CD4-positive, alpha-beta T cell treated with Interferon gamma for 1 hour (primary cell): ENCODE measurements around the gene SRPRA.
A peak's percentile ranks its signal among the peaks of the same experiment; 100 is the strongest.
"Not testable (repeated sequence)": the region's sequence is repeated elsewhere in the genome, so short reads cannot be mapped to it uniquely, and the experiment has no call there.

ENCODE experiments used
- DNase-seq: peaks from one replicate; pipeline ENCODE4 v3.0.0-alpha.2; 2020

Gene SRPRA

DNA sequence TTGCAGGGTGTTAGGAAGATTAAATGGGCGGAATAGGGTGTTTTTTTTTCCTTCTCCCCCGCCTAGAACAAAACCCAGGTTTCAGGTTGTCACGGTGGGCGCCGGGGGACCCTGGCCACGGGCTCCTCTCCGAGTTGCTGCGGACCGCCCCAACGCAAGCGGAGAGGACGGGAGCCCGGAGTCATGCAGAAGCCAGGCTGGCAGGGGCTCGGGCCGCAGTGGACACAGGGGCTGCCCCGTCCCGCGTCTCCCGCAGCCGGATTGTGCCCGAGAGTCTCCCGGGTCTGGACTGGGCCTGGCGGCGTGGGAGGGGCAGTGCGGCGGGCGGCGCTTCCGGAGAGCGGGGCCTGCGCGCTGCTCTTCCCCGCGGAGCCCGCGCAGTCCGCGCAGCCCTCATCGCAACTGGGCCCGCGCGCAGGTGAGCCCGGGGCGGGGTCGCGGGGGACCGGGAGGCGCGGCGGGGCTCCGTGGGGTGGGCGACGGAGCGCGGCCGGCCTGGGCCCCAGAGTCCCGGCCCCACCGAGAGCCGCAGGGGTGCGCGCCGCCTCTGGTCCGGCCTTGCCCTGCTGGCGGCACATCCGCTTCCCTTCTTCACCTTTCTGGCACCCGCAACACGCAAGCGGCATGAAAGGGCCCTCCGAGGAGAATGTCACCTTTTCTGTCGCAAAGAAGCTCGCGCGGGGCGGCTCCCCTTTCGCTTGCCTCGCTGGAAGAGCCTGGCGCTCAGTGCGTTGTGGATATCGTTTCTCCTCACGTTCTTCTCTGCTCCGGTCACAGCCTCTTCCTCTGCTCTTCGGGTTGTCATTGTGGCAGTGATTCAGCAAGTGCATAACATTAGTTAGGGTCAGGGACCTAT lies 14.3 kb upstream of the SRPRA start, which contains the start of gene TIRAP:
TIRAP (plus strand) TSS at position 358 of the 856 bp plus-strand sequence. CDS start 7,802 bp downstream, outside the sequence.
- peak; percentile 47 for DNase-seq

GRCh38 chr11:126282361-126282735 lies 13.7 kb upstream of the SRPRA start:
- no peak for DNase-seq

GRCh38 chr11:126281666-126282175 lies 13.0 kb upstream of the SRPRA start:
- DNase-seq = no peak

- DNase-seq = no peak
Observed at GRCh38 chr11:126281245-126281644, 12.6 kb upstream of the SRPRA start.

GRCh38 chr11:126280595-126280994 lies 11.9 kb upstream of the SRPRA start:
- DNase-seq = no peak

GRCh38 chr11:126279191-126279590 lies 10.5 kb upstream of the SRPRA start:
- no peak for DNase-seq

DNA sequence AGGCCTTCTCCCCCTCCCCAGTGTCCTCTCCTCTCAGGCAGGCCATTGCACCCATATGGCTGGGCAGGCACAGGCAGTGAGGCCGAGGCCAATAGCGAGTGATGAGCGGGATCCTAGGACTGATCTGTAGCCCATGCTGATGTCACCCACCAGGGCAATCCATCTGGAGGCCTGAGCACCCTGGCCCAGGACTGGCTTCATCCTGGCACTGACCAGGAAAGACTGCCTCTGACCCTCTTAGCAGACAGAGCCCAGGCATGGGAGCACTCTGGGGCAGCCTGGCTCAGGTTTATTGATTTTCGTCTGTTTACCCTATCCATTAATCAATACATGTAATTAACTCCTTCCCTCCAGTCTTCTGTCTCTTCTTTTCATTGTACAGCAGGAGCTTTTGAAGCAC lies 9.1 kb upstream of the SRPRA start:
- no peak for DNase-seq

- no peak for DNase-seq
Observed at GRCh38 chr11:126277322-126277721, 8.6 kb upstream of the SRPRA start.

DNA sequence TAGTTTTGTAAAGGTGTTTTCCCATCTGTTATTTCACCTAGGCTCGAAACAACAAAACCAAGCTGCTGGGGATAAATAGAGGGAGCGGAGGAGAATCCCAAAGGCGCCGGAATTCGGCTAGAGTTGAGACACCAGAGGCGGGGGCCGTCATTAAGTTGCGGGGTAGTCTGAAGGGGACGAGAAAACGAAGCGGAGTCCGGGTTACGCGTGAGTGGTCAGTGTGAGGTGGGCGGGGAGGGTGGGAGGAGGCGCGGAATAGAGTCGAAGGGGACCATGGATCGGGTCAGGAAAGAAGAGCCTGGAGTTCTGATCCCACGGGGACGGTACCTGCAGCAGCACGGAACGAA lies 361 bp downstream of the SRPRA start:
- no peak for DNase-seq

GRCh38 chr11:126267650-126268049 lies 1.0 kb downstream of the SRPRA start:
- no peak for DNase-seq

GRCh38 chr11:126265811-126266210 lies 2.9 kb downstream of the SRPRA start:
- DNase-seq = no peak

DNA sequence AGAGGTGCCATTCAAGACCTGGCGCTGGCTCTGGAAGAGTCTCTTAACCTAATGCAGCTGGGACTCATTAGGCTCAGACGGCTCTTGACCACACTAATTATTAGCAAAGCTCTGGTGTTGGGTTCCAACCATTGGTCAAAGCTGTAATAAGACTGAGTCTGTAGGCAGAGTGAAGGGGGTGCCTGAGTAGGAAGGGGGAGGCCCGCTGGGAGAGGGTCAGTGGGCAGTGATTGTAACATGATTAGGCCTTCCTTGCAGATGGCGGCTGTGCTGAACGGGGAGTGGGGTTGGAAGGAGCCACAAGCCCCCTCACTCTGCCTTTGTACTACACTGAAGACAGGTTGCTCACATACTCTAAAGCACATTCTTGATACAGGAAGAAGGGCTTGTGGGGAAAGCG lies 5.2 kb downstream of the SRPRA start:
- no peak for DNase-seq

- no peak for DNase-seq
Observed at GRCh38 chr11:126262216-126262615, 6.5 kb downstream of the SRPRA start.

DNA sequence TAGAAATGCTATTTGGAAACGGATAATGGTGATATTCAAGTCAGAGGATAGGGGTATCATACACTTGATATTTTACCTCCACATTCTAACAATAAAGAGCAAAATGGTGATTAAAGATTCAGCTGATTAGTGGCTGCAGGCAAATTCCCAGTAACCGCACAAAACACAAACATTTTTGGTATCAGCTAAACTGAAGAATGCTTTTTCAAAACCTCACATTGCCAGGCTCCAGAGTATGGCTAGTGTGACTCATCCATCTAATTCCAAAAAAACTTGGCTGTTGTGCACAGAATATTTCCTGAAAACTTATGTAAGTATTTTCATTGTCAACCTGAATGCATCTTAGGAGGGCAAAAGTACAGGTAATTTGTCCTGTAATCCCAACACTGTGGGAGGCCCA lies 10.9 kb downstream of the SRPRA start:
- DNase-seq = no peak

DNA sequence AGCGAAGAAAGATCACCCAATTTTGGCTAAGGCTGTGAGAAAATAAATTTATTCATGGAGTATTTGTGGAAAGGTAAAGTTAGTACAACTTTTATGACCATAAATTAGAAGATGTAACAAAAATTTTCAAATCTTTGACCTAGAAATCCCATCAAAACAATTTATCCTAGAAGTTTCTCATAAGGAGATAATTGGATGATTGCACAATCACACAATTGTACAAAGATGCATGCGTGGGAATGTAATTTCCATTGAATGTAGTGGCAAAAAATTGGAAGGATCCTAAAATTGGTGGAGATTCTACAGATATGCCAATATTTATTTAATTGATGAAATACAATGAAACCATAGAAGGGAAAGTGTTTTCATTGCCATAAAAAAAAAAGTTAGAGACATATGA lies 11.6 kb downstream of the SRPRA start:
- DNase-seq = no peak

DNA sequence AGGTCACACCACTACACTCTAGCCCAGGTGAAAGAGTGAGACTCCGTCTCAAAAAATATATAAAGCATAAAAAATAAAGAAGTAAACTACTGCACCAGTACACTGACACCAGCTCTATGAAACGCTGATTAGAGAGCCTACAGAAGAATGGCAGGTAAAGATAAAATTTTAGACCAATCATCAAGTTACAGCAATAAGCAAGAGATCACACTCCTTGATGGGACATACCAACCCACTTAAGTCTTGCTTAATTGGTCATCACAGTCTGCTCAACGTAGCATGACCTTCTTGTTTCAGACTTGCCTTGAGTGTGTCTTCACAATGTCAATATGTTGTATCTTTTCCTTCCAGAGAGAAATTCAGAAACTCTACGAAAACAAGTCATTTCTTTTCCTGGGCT lies 12.5 kb downstream of the SRPRA start:
- no peak for DNase-seq

- DNase-seq = not testable (repeated sequence)
Observed at GRCh38 chr11:126255507-126255906, 13.2 kb downstream of the SRPRA start.

DNA sequence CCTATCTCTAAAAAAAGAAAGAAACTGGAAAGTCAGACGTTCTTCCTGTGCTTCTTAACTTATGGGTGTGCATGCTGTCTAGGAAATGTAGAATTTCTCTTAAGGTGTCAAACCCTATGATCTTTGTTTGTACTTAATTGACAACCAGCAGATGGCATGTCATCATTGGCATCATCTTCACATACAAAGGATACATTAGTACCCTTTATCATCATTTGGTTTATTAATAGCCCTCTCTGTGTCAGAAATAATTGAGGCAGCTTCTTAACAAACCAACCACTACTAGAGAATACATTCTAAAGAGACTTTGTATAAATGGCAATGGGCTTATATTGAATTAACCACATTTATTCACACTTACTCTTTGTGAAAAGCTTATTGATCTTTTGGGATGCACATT lies 13.9 kb downstream of the SRPRA start:
- DNase-seq = no peak

GRCh38 chr11:126253265-126253664 lies 15.4 kb downstream of the SRPRA start:
- no peak for DNase-seq

- DNase-seq = no peak
Observed at GRCh38 chr11:126246636-126247035, 22.1 kb downstream of the SRPRA start.

- DNase-seq = no peak
Observed at GRCh38 chr11:126233391-126233790, 35.3 kb downstream of the SRPRA start.

- DNase-seq = no peak
Observed at GRCh38 chr11:126232683-126233082, 36.0 kb downstream of the SRPRA start.

GRCh38 chr11:126231725-126232459 lies 36.8 kb downstream of the SRPRA start:
- no peak for DNase-seq
